CD4-positive, alpha-beta T cell treated with Interferon gamma for 1 hour (primary cell): ENCODE results near the gene DDX56.
"Not testable (repeated sequence)": the region's sequence is repeated elsewhere in the genome, so short reads cannot be mapped to it uniquely, and the experiment has no call there.

Source experiments
- DNase-seq: peaks from one replicate; pipeline ENCODE4 v3.0.0-alpha.2; 2020

The DDX56 gene

DNA sequence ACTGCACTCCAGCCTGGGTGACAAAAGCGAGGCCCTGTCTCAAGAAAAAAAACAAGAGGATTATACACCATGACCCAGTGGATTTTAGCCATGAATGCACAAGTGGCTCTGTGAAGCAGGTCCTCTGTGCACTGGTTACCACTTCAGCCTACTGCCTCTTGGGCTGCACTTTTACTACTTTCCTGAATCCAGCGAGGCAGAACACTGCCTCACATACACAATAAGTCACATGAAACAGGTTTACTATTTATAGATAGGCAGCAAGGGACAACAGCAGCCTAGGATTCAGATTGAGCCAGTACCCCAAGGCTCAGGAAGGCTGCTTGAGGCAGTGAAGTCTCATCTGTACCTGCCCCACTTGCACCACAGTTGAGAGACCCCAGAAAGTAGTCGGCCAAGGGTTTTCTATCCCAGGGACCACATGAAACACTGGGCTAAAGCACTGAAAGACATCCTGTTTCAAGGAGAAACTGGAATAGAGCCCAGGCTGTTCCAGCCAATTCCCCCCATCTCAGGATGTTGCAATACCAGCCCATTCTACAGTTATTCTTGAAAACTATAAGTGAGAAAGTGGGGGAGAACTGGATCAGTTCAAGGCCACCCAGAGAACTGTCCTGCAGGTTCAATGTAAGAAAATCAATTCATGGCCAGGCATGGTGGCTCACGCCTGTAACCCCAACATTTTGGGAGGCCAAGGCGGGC lies 22.4 kb upstream of the DDX56 start:
- DNase-seq: no peak

DNA sequence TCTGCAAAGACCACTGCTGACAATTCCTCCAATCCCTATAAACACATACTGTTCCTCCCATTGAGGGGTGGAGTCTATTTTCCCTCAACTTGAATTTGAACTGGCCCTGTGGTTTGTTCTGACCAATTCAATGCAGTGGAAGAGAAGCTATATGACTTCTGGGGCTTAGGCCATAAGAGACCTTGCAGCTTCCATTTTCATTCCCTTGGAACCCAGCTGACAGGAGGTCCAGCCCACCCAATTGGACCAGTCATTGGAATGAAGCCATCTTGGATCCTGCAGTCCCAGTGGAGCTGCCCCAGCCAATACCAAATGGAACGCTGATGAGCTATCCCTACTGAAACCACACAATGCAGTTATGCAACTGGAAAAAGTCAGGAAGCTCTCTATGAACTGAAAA lies 17.2 kb upstream of the DDX56 start:
- DNase-seq: no peak

DNA sequence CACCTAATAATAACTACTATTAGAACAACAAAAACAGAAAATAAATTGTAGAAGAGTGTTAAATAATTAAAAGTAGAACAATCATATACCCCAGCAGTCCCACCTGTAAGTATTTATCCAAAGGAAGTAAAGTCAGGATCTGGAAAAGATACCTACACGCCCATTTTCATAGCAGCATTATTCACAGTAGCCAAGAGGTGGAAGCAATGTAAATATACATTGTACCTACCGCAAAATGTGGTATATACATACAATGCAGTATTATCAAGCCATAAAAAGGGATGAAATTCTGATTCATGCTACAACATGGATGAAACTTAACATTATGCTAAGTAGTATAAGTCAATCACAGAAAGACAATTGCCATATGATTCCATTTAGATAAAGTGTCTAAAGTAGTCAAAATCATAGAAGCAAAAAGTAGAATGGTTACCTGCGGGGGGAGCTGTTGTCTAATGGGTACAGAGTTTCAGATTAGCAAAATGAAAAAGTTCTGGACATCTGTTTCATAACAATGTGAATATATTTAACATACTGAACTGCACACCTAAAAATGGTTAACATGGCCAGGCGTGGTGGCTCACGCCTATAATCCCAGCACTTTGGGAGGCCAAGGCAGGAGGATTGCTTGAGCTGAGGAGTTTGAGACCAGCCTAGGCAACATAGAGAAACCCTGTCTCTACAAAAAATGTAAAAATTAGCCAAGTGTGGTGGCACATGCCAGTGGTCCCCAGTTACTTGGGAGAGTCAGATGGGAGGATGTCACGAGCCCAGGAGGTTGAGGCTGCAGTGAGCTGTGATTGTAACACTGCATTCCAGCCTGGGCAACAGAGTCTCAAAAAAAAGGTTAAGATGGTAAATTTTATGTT lies 14.4 kb upstream of the DDX56 start:
- DNase-seq: peak; percentile 47

DNA sequence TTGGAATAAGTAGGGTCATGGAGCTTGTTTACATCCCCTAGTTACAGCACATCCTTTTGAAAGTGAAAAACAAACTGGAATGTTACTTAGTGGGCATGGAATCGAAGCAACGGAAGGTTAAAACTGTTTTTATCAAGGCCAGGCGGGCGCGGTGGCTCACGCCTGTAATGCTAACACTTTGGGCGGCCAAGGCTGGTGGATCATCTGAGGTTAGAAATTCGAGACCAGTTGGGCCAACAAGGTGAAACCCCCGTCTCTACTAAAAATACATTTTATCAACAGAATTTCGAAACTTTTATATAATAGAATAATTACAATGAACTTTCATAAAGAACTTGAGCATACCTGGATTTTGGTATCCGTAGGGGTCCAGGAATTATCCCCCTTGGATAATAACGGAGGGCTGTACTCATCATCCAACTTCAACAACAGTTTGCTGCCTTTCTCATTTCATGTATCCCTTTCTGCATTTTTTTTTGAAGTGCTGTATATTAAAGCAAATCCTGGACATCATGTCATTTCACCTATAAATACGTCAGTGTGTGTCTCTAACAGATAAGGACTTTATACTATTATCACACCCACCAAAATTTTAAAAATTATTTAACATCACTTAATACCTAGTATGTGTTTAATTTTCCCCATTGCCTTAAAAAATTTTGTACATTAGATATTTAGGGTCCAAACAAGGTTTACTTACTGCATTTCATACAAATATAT lies 9.6 kb upstream of the DDX56 start:
- DNase-seq: no peak

DNA sequence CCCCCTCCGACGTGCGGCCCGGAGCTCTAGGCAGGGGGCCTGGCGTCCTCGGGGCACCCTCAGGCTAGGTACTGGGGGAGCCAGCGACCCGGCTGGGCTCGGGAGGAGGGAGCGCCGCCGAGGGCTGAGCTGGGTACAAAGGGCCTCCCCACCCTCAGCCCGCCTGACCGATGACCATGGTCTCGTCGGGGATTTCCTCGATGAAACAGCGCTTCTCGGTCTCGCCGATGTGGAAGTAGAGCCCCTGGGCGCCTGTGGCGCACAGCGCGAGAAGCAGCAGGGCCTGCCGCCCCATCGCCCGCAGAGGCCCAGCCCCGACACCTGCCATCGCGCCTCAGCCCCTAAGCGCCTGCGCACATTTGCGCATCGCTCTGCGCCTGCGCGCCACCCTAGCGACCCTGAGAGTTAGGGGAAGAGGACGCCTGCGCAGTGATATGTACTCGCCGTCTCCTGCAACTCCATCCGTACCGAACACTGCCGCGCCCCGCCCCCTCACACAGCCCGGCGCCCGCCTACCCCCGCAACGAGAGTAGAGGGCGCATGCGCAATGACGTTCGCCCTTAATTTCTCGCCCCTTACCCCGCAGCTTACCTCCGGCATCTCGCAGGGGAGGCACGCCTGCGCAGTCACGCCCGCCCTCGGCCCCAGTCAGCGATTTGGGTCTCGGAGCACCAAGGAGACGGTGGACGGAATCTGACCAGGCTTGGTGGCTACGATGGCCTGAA lies 8.3 kb upstream of the DDX56 start, which contains the start of gene TMED4:
TSS of gene TMED4 (minus strand) at position 353 of the 725 bp plus-strand sequence. CDS start at position 328, 25 bp downstream.
- peak; percentile 100 for DNase-seq

DNA sequence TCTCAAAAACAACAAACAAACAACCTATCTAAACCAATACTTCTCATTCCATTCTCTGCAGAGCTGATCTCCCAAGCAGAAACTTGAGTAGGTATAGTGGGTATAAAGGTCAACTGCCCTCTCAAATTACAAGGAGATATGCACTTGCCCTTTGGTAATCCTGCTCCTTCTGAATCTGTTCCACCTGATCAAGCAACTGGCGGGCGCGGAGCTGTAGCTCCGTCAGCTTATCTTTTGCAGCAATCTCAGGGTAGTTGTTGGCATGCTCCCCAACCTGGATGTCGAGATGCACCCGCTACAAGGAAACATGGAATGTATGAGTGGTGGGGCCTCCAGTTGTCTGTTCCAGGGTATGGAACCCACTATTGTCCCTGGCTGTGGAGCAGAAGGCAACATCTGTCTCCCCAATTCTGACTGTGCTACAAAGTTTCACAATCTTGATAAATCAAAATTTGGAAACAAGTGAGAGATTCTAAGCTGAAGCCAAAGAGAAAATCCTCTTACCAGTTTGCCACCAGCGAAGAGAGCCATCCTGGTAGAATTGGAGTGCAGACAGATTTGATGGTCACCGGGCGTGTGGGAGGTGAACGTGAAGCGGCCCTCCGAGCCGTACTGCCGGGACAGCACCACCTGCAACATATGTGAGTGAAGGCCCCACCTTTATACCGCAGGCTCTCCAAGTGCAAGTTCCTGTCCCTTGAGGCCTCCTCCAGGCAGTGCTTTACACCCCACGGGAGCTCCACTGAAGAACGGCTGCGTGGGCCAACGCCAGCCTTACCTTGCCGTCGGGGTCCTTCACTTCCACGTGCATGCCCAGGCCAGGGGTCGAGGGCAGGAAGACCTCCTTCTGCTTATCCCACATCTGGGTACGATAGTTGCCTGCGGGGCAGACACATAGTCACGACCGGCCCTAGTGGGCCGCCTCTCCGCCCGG lies 7.5 kb upstream of the DDX56 start:
- DNase-seq: peak; percentile 47

DNA sequence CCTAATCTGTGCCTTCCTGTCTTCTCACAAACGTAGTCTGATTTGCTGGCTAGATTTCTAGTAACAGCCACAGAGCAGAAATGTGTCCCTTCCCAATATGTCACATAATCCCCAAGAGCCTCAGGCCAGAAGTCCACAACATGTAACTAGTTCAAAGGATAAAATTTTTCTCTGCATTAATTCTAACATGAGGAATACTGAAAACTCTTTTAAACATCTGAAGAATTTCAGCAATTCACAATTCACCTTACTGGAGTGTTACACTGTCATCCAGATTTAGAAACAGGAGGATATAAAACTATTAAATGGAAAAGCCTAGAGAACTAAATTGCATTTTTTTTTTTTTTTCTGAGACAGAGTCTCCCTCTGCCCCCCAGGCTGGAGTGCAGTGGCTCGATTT lies 2.5 kb upstream of the DDX56 start:
- no peak for DNase-seq

DNA sequence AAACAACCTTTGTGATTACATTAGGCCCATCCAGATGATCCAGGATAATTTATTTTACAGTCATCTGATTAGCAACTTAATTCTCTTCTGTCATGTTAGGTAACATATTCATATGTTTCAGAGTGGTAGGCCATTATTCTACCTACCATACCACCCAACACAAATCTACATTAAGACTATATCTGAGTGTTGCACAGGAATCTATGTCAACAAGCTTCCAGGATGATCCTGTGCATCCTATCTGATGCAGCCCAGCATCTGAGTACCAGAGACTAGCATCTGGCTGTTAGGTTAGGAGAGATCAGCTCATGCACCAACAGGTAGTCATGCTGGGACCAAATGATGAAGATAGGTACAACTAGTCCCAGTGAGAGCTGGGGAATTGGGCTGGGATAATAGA lies 1.3 kb upstream of the DDX56 start:
- DNase-seq: no peak

DNA sequence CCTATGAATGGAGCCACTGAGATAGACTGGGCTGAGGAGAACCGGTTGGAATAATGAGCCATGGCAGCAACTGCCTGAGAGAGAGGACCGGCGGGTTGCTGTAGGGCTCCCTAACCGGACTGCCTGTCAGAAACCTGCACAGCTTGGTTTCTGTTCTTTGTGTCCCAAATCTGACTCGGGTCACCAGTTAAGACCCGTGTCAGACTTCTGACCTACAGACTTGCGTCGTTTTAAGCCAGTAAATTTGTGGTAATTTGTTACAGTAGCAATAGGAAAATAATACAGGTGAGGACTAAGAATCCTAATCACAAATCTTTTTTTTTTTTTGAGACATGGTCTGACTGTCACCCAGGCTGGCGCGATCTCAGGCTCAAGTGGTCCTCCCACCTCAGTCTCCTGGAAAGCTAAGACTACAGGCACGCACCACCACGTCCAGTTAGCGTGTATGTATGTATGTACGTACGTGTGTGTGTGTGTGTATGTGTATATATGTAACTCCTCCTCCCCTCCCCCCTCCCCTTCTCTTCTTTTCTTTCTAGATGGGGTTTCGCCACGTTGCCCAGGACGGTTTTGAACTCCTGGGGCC lies 672 bp upstream of the DDX56 start:
- no peak for DNase-seq

DNA sequence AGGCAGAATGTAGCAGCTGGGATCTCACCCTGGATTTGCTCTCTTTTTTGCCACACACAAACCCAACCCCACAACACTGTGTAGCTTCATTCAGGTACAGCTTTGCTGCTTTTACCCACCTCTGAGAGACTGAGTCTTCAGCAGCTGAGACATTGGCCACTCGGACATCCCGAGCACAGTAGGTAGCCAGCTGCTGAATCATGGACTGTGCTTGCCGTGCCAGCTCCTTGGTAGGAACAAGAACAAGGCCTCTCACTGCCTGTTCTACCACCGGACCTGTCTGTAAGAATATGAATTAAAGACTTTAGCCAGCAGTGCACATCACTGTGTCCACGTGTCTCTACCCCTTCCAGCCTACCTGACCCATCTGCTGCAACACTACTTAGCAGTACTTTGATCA lies 937 bp downstream of the DDX56 start:
- DNase-seq: no peak

DNA sequence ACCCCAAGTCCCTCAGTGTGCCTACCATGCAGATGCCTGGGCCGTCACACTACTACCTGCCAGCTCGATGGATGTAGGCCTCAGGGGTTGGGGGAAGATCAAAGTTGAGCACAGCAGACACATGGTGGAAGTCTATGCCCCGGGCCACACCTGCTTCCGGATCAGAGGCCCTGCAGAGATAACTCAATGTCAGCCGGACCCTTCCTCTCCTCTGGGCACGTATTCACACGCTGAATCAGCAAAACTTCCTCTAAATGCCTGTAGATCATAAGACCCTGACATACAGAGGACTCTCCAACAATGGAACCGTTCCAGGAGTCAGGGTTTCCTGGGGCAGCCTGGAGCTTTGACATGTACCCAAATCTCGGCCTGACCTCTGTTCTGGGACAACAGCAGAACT lies 3.7 kb downstream of the DDX56 start:
- DNase-seq: no peak

DNA sequence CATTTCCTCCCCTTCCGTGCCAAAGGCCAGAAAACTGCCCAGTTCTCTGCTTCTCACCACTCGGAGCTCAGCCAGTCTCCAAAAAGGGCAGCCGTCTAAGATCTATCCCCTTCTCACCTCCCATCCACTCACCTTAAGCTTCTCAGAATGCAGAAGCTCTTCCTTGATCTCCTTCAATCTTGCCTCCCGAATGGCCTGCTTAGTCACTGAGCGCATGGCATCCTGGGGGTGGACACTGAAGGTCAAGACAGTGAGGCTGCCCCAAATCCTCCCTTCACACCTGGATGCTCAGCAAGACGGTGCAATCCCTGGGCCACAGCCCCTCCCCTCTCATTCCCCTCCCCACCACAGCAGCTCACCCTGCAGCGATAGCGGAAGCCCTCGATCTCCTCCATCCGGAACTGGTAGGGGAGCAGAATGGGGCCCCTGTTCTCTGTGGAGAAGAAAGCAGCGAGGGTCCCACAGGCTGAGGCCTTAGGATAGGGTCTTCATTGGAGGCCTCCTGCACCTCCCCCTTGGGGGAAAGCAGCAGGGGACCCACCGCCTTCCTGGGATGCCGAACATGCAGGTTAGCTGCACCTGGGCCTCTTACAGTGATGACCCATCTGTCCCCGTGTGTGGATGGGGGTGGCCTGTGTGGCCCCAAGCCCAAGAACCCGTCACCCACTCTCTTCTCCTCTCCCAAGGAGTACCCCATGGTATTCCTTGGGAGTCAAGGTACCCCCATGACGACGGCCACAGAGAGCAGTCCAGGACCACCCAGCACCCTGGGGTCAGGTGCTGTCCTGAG lies 4.7 kb downstream of the DDX56 start:
- DNase-seq: no peak

DNA sequence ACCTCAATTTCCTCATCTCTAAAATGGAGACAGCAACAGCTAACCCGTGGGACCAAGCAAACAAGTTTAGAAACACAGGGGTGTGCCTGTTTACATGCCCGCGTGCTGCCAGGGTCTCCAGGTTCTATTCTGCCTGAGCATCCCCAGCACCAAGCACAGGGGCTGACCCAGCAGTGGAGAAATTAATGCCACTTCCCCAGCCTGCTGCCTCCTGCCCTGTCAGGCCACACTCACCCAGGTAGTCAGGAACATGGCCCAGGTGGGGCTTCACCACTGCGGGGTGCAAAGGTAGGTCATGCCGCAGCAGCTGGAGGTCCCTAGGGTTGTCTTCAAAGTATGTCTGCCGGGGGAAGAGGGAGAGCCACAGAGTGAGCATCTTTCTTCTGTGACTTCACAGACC lies 5.8 kb downstream of the DDX56 start:
- no peak for DNase-seq

DNA sequence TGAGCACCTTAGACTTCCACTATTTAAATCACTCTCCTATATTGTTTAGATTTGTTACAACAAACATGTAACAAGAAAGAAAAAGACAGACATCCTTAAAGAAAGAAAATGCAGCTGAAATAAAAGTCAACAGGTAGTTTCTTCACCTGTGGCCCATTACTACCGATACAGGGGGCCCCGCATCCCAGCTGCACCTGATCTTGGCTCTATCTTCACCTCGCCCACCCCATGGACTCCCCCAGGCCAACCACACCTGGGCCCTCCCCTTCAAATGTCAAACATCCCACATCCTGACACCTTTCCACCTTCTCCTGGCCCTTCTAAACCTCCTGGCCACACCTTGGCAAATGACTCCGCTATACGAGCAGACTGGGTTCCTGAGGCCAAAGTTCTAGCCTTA lies 7.0 kb downstream of the DDX56 start:
- DNase-seq: no peak

DNA sequence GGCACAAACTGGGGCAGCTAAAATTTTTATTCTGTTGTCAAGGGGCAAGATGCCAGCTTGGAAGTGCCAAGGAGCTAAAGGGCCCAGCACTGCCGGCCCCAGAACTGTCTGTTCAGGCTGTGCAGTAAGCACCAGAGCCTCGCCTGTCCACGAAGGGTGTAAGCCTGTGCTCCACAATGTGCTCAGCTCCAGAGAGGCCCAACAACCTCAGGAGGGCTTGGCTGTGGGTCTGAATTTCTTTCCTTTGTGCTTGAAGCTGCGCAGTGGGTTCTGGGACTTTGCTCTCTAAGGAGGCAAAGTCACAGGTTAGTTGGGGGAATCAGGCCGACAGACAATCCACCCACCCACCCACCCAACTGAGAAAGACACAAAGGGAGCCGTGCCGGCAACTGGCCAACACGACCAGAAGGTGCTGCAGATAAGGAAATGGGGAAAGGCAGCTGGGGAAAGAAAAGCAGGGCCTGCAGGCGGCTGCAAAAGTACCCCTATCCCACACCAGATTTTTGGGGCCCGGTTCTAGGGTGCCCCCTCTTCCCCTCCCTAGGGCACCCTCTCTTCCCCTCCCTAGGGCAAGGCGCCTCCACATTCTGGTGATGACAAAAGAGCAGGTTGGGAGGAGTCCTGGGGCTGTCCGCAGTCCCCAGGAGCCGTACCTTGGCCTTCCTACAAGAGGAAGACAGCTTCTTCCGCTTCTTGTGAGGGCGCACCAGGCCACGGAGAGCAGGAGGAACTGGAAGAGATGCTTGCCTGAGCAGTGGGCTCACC lies 7.7 kb downstream of the DDX56 start:
- DNase-seq: no peak

DNA sequence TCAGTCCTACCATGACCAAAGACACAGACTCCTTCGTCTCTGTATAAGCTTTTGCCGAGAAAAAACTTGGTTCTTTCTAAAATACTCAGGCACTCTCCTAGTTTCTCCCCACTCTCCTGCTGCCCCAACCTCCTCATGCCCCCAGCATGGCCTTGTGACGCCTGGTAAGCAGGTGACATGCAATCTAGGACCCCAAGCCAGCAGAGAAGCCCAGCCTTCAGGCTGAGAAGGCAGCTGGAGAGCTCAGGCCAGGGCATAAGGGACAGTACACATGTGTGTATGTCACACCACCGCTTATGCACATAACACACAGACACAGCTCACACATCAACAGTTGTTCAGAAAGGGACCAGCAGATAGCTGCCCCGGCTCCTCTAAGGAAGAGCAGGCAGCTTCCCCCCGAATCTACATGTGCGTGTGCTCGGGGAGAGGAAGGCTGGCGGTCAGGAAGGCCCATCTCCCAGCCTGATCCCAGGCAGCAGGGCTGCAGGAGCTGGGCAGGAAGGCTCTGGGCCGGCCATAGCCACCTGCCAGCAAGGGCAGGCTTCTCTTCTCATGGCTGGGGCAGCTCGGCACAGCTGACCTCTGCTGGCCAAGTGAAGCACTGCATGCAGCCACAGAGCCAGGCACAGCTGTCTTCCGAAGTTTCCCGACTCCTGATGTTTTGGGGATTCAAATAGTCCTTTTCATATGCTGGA lies 8.5 kb downstream of the DDX56 start:
- peak; percentile 58 for DNase-seq

DNA sequence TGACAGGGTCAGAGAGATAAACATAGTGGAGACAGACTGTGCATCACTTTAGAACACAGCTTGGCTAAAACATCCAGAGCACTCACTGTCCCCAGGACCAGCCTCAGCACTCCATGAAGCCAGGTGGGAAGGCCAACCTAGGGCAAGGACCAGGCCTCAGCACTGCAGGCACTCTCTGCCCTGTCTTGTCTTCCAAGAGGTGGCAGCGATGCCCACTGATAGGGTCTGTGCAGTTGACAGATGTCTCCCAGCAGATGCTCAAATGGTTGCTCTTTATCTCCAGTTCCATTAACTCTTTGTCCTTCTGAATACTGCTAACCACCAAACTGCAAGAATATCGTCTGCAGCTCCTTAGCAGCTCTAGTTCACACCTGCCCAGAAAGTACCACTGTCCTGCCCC lies 9.1 kb downstream of the DDX56 start:
- no peak for DNase-seq

DNA sequence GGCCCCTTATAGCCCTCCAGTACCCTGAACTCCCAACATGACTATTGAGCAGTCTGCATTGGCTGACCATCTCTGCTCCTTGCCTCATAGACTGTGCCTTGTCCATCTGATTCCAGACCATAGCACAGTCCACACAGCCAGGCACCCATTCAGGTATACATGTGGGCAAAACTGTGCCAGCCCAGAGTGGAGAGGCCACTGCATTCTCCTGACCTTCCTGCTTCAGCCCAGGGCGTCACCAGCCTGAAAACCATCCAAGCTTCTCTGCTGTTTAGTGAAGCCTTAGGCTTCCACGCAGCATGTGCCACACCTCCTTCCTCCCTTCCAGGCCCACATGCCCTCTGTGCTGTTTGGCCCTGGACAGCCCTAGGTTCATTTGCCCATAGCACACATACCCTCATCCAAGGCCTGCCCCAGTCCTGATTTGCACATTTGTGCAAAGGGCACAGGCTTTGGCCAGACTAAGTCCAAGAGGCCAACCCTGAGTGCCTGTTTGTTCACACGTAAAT lies 10.5 kb downstream of the DDX56 start:
- DNase-seq: no peak

DNA sequence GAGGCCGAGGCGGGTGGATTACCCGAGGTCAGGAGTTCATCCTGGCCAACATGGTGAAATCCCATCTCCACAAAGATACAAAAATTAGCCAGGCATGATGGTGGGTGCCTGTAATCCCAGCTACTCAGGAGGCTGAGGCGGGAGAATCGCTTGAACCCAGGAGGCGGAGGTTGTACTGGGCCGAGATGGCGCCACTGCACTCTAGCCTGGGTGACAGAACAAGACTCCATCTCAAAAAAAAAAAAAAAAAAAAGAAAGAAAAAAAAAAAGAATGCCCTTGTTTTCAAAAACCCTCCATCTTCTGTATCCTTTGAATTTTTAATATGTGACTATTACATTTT lies 11.1 kb downstream of the DDX56 start:
- not testable (repeated sequence) for DNase-seq
